Suppressor macrophage treated with lipopolysaccharide for 1 hour (primary cell): ENCODE data around the gene SPATA20.

Source experiments
- DNase-seq, 3 donors: peaks; one replicate each; pipeline ENCODE4 v3.0.0-alpha.2; 2020 to 2022

Gene SPATA20

GRCh38 chr17:50560185-50560824, 13.3 kb downstream of the SPATA20 start, which contains the start of gene CACNA1G:
Gene CACNA1G, plus strand, starts transcription at chr17:50560715. Its CDS starts 745 bp downstream, at chr17:50561460.
- peak; percentile 87 to 96 (median 93) for DNase-seq

DNA sequence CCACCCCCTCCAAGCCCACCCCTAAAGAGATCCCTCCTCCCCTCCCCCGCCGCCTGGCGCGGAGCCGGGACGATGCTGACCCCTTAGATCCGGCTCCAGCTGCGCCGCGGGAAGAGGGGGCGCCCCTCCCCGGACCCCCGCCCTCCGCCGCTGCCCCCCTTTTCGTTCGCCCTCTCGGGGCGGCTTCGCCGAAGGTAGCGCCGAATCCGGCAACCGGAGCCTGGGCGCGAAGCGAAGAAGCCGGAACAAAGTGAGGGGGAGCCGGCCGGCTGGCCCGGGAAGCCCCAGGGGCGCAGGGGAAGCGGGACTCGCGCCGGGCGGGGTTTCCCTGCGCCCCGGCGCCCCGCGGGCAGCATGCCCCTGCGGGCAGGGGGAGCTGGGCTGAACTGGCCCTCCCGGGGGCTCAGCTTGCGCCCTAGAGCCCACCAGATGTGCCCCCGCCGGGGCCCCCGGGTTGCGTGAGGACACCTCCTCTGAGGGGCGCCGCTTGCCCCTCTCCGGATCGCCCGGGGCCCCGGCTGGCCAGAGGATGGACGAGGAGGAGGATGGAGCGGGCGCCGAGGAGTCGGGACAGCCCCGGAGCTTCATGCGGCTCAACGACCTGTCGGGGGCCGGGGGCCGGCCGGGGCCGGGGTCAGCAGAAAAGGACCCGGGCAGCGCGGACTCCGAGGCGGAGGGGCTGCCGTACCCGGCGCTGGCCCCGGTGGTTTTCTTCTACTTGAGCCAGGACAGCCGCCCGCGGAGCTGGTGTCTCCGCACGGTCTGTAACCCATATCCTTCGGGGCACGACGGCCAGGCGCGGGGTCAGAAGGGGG, 14.2 kb downstream of the SPATA20 start:
- DNase-seq, result peak; percentile 49 to 75 (median 50)

- DNase-seq, result no peak
Measured at GRCh38 chr17:50561746-50562141, 14.8 kb downstream of the SPATA20 start.

DNA sequence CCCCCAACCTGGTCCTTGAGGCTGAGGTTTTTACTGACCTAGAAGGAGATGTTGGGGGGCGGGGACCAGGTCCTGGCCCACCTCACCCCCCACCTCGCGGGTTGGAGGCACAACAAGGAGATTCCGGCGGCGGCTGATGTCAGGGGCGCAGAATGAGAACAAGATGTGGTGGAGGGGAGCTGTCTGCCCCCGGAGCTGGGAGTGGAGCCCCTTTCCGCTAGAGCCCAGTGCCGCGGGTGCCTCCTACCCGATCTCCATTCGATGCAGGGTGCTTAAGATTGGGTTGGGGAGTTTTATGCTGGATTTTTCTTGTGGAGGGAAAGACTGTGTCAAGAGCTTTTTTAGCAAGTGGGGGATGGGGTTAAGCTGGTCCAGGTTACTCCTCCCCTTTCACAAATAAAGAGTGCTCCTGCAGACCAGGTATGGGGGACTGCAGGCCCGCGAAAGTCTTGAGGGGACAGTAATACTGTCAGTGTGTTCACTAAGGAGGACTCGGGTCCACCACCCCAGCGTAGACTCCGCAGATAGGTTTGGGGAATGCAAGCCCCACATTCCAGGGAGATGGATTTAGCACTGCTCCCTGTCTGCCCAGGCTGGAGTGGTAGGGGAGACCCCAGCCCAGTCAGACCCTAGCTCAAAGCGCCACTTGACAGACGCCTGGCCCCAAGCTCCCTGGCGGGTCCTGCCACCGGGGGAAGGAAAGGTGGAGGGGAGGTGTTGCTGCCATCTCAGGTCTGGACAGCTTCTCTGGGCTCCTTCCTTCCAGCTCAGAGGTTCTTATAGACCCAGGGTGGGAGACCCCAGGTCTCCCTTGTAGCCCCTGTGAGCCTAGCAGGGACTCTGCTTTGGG, 15.5 kb downstream of the SPATA20 start:
- no peak for DNase-seq

DNA sequence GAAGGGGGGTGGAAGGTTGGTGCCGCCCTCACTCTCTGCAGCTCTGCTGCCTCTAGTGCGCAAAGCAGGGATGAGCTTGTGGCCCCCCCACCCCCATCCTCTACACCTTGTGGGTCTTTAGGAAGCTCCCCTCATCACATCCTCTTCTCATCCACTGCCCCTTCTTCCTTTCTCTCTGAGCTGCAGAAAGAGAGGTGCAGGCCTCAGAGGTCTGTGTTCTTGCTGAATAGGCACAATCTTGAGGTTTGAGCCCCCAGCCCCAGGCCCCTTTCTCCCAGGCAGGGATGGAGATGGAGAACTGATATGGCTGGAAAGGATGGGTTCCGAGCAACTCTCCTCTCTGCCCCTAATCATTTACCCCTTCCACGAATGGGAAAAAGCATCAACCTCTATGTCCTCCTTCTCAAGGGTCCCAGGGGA, 16.1 kb downstream of the SPATA20 start:
- no peak for DNase-seq

GRCh38 chr17:50564916-50565315, 17.9 kb downstream of the SPATA20 start:
- peak; percentile 83 to 85 (median 84) for DNase-seq

DNA sequence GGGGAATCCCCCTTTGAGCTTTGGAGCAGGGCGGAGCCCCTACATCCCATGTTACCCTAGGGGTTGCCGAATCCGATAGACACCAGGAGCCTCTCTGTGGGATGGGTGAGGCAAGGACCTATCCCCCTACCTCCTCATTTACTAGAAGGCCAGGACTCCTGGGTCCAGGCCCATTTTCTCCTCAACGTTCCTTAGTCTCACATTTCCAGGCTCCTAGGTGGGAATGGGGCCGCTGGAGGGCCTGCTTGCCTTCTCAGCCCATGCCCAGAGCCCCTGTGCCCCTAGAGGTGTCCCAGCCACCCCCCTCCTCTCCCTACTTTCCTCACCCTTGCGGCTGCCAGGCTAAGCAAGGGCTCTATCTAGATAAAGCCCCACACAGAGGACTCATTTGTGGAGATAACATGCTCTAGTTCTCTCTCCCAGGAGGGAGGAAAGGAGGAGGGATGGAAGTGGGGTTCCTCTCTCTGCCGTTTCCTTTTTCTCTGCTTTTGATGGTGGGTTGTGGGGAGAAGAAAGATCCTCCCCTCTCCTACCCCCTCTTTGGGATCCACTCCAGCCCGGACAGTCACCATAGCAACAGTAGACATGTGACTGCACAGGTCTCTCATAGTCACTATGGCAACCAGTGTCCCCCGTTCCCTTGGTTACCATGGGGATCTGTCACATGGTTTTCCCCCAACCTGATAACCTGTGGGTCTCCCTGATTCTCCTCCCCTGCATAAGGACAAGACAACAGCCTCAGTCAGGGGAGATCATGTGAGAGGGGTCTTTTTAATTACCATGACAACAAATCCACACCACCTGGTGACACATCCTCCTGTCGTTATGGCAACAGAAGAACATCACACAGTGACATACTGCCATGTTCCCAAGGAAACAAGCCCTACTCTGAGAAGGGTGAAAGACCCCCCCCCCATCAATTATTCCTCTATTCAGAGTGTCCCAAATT, 18.7 kb downstream of the SPATA20 start:
- DNase-seq, result no peak

GRCh38 chr17:50566886-50567285, 19.9 kb downstream of the SPATA20 start:
- DNase-seq, result no peak

GRCh38 chr17:50568659-50569058, 21.7 kb downstream of the SPATA20 start:
- DNase-seq, result no peak

DNA sequence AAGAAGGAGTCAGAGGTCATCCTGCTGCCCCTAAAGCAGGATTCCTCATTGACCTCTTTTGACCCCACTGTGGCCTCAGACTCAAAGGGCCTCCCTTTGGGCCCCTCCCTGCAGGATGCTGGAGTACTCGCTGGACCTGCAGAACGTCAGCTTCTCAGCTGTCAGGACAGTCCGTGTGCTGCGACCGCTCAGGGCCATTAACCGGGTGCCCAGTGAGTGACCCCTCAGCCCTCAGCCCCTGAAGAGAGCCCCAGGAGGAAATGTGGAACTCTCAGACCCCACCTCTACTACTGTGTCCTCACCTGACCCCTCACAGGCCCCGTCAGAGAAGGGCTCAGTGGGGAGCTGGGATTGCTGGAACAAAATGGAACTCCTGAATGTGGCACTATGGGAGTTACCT, 22.6 kb downstream of the SPATA20 start:
- no peak for DNase-seq

GRCh38 chr17:50570032-50570431, 23.1 kb downstream of the SPATA20 start:
- DNase-seq, result no peak

DNA sequence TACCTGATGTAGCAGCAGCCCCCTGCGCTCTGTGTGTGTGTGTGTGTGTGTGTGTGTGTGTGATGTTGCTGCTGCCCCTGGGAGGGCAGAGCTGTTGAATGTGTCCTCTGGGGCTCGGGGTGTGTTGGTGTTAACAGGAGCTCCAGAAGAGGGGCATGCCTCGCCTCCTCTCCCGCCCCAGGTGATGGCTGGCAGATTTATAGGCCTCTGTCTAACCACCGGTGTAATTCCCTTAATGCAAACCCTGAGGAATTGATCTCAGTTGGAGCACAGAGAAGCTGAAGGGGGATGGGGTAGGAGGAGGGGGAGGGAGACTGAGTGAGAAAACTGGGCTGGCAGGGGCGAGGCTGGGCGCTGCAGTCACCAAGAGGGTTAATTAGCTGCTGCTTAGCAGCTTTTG, 23.6 kb downstream of the SPATA20 start:
- DNase-seq, result no peak

DNA sequence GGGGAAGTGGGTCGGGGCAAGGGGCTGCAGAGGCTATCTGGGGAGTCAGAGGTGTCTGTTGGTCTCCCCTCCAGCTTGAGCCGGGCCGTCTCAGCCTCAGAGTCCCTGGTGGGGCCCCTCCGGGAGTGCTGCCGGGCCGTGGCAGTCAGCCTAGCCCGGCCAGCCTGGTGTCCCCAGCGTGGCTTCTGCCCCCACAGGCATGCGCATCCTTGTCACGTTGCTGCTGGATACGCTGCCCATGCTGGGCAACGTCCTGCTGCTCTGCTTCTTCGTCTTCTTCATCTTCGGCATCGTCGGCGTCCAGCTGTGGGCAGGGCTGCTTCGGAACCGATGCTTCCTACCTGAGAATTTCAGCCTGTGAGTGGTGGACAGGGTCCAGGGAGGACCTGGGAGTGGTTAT, 24.7 kb downstream of the SPATA20 start:
- no peak for DNase-seq

DNA sequence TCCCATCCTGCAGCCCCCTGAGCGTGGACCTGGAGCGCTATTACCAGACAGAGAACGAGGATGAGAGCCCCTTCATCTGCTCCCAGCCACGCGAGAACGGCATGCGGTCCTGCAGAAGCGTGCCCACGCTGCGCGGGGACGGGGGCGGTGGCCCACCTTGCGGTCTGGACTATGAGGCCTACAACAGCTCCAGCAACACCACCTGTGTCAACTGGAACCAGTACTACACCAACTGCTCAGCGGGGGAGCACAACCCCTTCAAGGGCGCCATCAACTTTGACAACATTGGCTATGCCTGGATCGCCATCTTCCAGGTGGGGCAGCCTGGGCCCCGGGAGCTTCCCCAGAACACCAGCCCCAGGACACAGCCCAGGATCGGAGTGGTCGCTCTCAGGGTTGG, 25.6 kb downstream of the SPATA20 start:
- DNase-seq, result no peak

DNA sequence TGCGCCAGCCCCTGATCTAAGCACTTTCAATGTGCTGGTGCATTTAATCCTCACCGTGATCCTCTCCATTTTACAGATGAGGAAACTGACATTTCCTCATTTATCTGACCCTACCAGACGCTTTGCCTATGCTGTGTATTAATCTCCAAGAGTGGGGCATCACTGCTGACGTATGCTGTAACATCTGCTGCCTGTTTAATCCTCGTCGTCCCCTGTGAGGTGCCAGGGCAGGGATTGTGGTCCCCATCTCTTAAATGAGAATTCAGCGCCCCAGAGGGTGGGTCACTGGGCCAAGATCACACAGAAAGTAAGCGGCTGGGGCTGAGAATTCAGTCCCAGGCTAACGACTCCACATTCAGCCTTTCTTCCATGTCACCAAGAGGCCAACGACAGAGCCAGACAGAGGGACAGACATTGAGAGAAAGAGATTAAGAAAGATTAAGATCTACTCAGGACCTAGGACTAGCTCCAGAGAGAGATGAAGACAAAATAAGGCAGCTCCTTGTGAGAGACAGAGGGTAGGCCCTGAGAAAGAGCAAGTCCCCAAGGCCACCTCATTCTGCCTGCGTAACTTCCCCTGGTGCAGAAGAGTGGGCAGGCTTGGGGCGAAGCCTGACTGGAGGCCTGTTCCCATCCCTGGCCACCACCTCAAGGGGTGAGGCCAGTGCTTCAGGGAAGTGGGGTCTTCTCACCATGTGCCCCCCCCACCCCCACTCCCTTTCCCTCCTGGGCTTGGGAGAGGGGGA, 27.1 kb downstream of the SPATA20 start:
- no peak for DNase-seq

GRCh38 chr17:50575581-50576210, 28.7 kb downstream of the SPATA20 start:
- DNase-seq, result peak in 1 of 3 donors; percentile 35

DNA sequence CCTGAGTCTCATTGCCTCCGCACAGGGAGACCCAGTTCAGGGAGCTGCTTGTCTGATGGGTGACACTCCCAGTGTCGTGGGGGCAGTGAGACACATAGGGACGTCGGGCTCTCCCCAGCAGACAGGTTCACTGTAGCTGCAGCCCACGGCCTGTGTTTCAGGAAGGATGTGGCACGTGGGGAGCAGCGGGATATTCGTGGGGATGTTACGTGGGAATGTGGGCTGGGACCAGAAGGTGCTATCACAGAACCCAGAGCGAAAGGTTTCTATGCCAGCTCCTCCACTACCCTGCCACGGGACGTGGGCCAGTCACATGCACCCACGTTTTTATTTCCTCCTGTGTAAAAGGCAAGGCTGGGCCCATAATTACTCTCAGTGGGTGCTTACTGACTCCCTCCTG, 29.9 kb downstream of the SPATA20 start:
- no peak for DNase-seq

DNA sequence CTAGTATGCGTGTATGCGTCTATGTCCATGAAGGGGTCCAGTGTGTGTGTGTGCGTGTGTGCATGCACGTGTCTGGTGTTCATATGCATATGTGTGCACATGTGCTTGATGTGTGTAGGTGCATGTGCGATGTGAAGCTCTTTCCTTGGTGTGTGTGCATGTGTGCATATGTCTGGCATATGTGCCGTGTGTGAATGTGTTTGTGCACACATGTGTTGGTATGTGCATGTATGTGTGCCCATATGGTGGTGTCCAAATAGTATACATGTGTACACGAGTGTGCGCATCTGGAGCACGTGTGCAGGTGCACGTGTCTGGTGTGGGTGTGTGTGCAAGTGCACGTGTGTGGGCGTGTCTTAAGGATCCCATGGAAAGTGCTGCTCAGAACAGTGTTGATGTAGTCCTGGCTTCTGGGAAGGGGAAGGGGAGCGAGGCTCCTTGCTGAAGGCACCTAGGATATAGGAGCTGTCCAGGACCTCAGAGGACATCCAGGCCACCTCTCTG, 30.5 kb downstream of the SPATA20 start:
- no peak for DNase-seq

- DNase-seq, result no peak
Measured at GRCh38 chr17:50578173-50578572, 31.2 kb downstream of the SPATA20 start.

GRCh38 chr17:50579399-50579798, 32.4 kb downstream of the SPATA20 start:
- DNase-seq, result no peak

DNA sequence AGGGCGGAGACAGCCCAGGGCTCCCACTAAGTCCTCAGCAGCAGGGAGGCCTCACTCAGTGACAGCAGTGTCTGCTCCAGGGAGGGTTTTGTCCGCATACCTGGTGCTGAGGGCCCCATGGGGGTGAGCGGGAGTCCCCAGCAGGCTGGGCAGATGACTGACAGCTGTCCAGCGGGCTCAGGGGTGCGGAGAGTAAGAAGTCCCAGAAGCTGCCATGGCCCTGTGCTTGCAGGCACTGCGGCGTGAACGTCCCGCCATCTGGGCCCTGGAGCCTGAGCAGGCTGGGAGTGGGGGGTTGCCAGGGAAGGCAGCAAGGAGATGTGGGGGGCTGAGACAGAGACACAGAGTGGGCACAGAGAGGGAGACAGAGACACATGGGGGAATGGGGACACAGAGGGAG, 33.7 kb downstream of the SPATA20 start:
- DNase-seq, result no peak
